ENCODE measurements around the gene BSPRY.
"Not testable (repeated sequence)": the region's sequence is repeated elsewhere in the genome, so short reads cannot be mapped to it uniquely, and the experiment has no call there.

BSPRY gene

GRCh38 chr9:113364951-113365350, 15.6 kb downstream of the BSPRY start:
- in situ Hi-C loops (cut with HindIII; ENCODE audit: low pct_ligation_motif_present, low pct_unique_long_range_greater_than_20kb, low sequenced_read_pairs): no loop called here
- no peak for DNase-seq

DNA sequence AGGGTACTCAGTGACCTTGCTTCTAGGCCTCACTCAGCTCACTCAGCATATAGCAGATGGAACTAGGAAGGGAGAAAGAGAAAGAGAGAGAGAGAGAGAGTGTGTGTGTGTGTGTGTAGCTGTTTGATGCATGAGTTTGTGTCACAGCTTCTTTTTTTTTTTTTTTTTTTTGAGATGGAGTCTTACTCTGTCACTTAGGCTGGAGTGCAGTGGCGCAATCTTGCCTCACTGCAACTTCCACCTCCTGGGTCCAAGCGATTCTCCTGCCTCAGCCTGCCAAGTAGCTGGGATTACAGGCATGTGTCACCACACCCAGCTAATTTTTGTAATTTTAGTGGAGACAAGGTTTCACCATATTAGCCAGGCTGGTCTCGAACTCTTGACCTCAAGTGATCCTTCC, 16.3 kb downstream of the BSPRY start:
- DNase-seq; in situ Hi-C loops (cut with HindIII; ENCODE audit: low pct_ligation_motif_present, low pct_unique_long_range_greater_than_20kb, low sequenced_read_pairs): not testable (repeated sequence)

DNA sequence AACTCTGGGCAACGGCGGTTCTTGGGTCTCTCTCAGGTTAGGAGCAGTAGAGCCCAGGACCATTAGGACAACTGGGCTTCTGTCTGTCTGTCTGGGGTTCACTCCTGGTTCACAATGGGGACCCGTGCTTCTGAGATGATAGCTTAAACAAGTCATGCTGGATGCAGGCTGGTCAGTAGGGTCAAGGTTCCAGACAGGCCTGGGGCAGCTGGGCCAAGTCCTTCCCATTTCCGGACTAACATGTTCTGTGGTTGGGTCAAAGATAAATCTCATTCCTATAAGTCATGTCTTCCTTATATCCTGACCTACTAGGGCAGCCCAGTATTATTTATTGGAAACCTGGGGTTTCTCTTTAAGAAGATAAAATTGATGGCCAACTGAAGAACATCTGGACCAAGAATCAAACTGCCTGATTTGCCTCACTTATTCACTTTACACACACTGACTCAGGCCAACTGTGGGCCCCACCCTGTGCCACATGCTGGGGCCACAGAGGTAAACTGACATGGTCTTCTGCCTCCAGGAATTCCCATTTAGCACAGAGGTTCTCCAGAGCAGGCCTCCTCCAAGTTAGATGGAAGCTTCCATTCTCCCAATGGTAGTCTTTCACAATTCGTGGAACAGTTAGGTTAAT, 19.1 kb downstream of the BSPRY start:
- no peak for DNase-seq
- in situ Hi-C loops (cut with HindIII; ENCODE audit: low pct_ligation_motif_present, low pct_unique_long_range_greater_than_20kb, low sequenced_read_pairs): no loop called here

DNA sequence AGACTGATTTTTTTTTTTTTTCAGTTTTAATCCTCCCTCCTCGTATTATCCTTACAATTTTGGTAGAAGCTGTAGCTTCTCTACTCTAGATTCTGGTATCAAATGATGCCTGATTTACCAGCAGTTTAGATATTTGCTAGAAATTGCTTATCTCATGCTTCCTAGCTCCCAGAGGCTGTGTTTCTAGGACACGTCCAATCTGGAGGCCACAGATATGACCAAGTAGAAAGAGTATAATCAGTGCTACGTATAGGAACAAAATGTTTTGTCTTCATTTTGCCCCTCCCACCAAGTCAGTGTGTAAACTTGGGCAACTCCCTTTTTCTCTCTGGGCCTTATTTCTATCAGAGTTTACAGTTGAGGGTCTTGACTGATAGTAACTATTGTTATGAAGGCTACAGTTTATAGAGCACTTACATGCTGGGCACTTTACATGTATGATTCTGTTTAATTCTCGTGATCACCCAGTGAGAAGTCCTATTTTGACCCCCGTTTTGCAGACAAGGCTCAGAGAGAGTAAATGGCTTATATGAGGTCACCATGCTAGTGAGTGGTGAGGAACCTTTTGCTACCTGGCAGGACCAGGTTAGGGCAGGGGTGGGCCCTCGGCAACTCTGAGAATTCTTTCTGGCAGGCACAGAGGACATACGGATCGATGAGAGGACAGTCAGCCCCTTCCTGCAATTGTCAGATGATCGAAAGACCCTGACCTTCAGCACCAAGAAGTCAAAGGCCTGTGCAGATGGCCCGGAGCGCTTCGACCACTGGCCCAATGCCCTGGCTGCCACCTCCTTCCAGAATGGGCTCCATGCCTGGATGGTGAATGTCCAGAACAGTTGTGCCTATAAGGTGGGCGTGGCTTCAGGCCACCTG, 19.9 kb downstream of the BSPRY start:
- in situ Hi-C loops (cut with HindIII; ENCODE audit: low pct_ligation_motif_present, low pct_unique_long_range_greater_than_20kb, low sequenced_read_pairs): no loop called here
- DNase-seq: no peak

- in situ Hi-C loops (cut with HindIII; ENCODE audit: low pct_ligation_motif_present, low pct_unique_long_range_greater_than_20kb, low sequenced_read_pairs): no loop called here
- no peak for DNase-seq
Observed at GRCh38 chr9:113369855-113370140, 20.5 kb downstream of the BSPRY start.

DNA sequence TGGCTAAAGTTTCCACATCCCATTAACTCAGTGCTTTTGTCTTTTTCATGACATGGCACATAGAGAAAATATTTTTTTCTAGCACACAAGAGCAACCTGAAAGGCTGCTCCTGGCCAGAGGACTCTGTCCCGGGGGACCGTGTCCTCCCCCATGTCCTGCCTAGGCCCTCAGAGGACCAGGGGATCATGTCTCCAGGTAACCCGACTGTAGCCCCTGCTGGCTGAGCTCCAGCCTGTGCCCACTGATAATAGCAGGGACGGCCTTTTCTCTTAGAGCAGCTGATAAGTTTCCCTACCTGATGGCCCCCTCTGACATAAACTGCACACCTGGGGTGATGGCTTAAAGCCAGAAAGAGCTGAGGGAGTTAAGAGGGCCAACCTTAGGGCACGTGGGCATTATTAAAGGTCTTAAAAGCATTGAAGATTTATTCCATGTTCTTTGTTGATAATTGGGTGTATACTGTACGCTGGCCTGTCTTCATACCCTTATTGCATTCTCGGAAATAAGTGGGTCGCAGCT, 21.5 kb downstream of the BSPRY start:
- in situ Hi-C loops (cut with HindIII; ENCODE audit: low pct_ligation_motif_present, low pct_unique_long_range_greater_than_20kb, low sequenced_read_pairs): no loop called here
- no peak for DNase-seq

DNA sequence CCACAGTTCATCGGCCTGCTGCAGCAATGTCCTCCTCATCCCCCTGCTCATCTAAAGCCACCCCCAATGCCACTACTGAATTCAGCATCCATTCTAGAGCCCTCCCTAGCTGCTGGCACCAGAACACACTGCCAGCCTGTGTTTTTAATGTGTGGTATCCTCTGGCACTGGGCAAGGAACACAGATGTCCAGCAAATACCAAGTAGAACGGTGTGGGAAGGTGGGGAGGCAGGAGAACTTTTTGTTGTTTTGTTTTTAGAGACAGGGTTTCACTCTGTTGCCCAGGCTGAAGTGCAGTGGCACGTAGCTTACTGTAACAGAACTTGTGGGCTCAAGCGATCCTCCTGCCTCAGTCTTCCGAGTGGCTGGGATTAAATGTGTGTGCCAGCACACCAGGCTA, 22.7 kb downstream of the BSPRY start:
- DNase-seq: no peak
- in situ Hi-C loops (cut with HindIII; ENCODE audit: low pct_ligation_motif_present, low pct_unique_long_range_greater_than_20kb, low sequenced_read_pairs): no loop called here

- in situ Hi-C loops (cut with HindIII; ENCODE audit: low pct_ligation_motif_present, low pct_unique_long_range_greater_than_20kb, low sequenced_read_pairs): no loop called here
- DNase-seq: no peak
Observed at GRCh38 chr9:113373256-113373655, 23.9 kb downstream of the BSPRY start.

- in situ Hi-C loops (cut with HindIII; ENCODE audit: low pct_ligation_motif_present, low pct_unique_long_range_greater_than_20kb, low sequenced_read_pairs): no loop called here
- no peak for DNase-seq
Observed at GRCh38 chr9:113373676-113374392, 24.5 kb downstream of the BSPRY start.

DNA sequence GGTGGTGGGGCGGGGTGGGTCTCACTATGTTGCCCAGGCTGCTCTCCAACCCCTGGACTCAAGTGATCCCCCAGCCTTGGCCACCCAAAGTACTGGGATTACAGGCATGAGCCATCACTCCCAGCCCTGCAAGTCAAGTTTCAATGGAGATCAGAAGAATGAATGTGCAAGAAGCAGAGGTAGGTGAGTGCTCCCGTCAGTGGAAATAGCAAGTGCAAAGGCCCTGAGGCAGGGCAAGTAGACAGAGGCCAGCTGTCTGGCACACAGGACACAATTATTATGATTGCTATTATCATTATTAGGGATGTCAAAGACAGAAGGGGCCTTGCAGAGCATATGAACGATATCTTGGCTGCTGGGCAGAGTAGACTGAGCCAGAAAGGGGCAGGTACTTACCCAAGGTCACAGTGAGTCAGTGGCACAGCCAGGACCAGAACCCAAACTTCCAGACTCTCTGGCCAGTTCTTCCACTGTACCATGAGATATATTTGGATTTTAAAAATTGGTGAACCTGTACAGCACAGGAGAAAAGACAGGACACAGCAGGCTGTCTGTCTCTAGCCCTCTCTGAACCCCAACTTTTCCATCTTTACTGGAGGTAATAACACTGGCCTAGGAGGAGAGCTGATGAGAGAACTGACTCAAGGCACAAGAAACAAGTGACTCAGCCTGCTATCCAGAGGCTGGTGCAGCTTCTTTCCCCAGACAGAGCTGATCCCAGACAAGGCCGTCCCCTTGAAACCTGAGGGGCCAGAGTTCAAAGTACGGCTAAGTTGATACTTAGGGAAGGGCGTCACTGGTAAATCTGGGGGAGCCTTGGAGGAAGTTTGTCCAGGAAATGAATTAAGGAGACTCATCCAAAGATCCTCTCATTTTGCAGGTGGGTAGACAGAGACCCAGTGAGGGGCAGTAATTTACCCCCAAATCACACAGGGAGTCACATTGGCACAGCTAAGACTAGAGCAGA, 26.0 kb downstream of the BSPRY start:
- DNase-seq: no peak
- in situ Hi-C loops (cut with HindIII; ENCODE audit: low pct_ligation_motif_present, low pct_unique_long_range_greater_than_20kb, low sequenced_read_pairs): no loop called here

DNA sequence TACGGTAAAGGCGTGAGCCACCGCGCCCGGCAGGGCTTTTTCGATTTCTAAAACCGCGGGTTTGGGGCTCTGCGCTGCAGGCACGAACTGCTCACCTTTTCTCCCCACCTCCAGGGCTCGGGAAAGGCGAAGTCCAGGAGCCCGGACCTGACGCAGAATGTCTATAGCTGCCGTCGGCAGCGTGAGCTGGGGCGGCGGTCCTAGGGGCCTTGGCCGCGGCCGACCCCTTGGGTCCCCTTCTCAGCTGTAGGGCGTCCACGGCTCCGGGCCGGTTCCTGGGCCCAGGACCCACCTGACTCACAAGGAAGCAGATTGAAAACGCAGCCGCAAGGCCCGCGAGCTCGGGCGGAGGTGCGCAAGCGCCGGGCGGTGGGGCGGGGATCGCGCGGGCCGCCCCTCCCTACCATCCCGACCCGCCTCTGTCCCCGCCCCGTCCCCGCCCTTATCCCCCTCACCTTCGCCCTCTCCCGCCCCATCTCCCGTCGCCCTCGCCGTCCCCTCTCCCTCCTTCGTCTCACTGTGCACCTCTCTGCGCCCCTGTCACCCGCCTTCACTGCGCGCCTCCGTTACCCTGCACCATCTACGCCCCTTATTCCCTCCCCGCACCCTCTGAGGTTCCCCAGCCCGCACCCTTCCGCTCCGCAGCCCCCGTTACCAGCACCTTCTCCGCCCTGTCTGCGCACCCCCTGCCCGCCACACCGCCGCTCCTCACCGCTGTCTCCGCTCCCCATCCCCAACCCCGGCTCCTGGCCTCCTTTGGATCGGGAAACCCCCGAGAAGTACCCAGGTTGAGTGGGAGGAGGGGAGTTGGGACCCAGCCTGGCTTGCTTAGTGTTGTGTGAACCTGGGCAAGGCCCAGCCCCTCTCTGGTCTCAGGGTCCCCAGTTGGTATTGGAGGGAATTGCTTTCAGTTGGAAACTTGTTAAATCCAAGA, 27.6 kb downstream of the BSPRY start, which contains the start of gene HDHD3:
Gene HDHD3, minus strand, starts transcription at position 353 of the 934 bp plus-strand sequence. CDS start 2,632 bp downstream, outside the sequence.
- in situ Hi-C loops (cut with HindIII; ENCODE audit: low pct_ligation_motif_present, low pct_unique_long_range_greater_than_20kb, low sequenced_read_pairs): no loop called here
- peak; percentile 79 for DNase-seq

GRCh38 chr9:113379094-113379828, 29.9 kb downstream of the BSPRY start:
- in situ Hi-C loops (cut with HindIII; ENCODE audit: low pct_ligation_motif_present, low pct_unique_long_range_greater_than_20kb, low sequenced_read_pairs); DNase-seq: not testable (repeated sequence)

- DNase-seq; in situ Hi-C loops (cut with HindIII; ENCODE audit: low pct_ligation_motif_present, low pct_unique_long_range_greater_than_20kb, low sequenced_read_pairs): not testable (repeated sequence)
Observed at GRCh38 chr9:113379829-113380210, 30.5 kb downstream of the BSPRY start.

- no peak for DNase-seq
- in situ Hi-C loops (cut with HindIII; ENCODE audit: low pct_ligation_motif_present, low pct_unique_long_range_greater_than_20kb, low sequenced_read_pairs): no loop called here
Observed at GRCh38 chr9:113380869-113381378, 31.6 kb downstream of the BSPRY start.

GRCh38 chr9:113381441-113381840, 32.1 kb downstream of the BSPRY start:
- in situ Hi-C loops (cut with HindIII; ENCODE audit: low pct_ligation_motif_present, low pct_unique_long_range_greater_than_20kb, low sequenced_read_pairs): not testable (repeated sequence)

DNA sequence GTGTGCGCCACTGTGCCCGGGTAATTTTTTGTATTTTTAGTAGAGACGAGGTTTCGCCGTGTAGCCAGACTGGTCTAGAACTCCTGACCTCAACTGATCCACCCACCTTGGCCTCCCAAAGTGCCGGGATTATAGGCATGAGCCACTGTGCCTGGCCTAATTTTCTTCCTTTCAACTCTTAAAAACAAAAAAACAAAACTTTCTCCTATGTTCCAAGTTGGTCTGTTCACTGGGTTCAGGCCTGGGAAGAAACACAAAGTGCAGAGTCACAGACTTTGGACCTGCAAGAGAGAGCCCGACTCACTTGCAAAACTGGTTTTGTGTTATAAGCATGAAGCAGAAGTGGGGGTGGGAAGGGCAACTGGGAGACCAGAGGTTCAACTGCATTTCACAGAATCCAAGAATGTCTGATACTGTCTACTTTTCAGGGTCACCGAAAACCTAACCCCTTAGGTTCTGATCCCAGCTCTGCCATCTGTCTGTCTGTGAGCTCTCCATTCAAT, 32.6 kb downstream of the BSPRY start:
- in situ Hi-C loops (cut with HindIII; ENCODE audit: low pct_ligation_motif_present, low pct_unique_long_range_greater_than_20kb, low sequenced_read_pairs): no loop called here
- no peak for DNase-seq

More at GRCh38 chr9:113381441-113381840, 32.1 kb downstream of the BSPRY start:
- not testable (repeated sequence) for DNase-seq

All from ACHN (cell line).